Measurements from ENCODE around the gene SHANK3.

- TF ChIP-seq CTCF (IDR thresholded peaks at IDR 0.05; ENCODE audit: low read depth, low read length, missing input control) (no peak), TAF1 (conservative IDR thresholded peaks at IDR 0.05) (no peak), MAX (IDR thresholded peaks at IDR 0.05) (no peak), ATF3 (IDR thresholded peaks at IDR 0.05) (no peak), GABPA (IDR thresholded peaks at IDR 0.05 in 1 of 2, conservative IDR thresholded peaks at IDR 0.05 in 1 of 2) (no peak), YY1 (IDR thresholded peaks at IDR 0.05) (no peak), RAD21 (IDR thresholded peaks at IDR 0.05) (no peak)
Measured at GRCh38 chr22:50702261-50702671, 29.6 kb downstream of the SHANK3 start.

Measured in liver (tissue), 3 donors.